Measurements from ENCODE around the gene F2RL2.

DNA sequence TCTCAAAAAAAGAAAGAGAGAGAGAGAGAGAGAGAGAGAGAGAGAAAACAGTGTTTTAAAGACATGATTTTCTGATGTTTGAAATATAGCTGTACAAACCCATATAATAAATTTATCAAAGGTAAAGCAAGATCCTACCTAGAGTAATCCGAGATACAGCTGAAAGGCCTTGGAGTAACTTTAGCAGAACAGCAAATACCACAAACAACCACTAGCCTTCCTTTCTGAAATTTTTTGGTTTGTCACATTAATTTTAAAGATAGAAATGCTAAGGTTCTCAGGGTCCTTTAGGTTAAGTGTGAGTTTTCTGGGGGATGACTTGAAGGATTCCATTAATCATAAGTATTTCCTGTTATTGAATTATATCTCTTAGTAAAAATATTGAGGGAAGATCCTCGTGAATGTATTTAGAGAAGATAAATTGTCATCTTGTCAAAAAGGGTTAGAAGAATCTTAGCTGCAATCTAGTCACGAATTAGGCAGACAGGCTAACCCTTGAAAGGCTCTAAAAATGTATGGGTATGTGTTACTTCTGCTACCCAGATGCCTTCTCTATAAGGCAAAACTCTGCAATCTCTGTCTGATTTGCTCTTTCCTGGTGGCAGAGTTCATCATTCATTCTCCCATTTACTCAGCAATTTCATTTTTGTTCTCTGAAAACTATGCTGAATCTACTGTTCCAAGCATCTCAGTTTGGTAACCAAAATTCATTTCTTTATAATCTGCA, 27.3 kb downstream of the F2RL2 start:
- no peak for TF ChIP-seq TAF1 (IDR thresholded peaks at IDR 0.05; ENCODE audit: low read depth, low read length)
- TF ChIP-seq POLR2A (IDR thresholded peaks at IDR 0.05; ENCODE audit: low read depth, low read length): no peak
- TF ChIP-seq POLR2AphosphoS5 (IDR thresholded peaks at IDR 0.05; ENCODE audit: low read depth, low read length): no peak
- no peak for TF ChIP-seq PAX5 (IDR thresholded peaks at IDR 0.05; ENCODE audit: insufficient read depth, low read length, severe bottlenecking)

All from GM12891 (cell line).